HG02759 (cell line): ENCODE results near the gene PSG2.
"Not testable (repeated sequence)": the region's sequence is repeated elsewhere in the genome, so short reads cannot be mapped to it uniquely, and the experiment has no call there.

Experiments
- ATAC-seq: cut with Tn5 transposase; IDR thresholded peaks from one replicate; pipeline ENCODE4 v1.9.1; 2021; ENCODE audit warnings: mild to moderate bottlenecking, moderate library complexity; ENCODE audit not compliant: unreplicated experiment

The PSG2 gene

DNA sequence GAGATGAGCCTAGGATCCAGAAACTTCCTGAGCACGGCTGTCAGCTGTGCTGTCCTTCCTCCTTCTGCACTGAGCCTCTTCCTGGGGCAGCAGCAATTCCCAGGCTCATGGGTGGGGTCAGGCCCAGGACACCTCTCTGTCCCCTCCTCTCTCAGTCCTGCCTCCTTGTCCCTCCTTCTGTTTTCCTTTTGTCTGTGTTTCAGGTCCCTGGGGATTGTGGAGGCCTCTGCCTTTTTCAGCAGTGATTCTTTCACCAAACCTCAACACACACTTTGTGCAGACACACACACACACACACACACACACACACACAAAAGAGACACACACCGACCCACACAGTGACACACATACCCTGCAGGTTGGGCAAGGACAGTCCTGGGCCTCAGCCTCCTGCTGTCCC is at the start of gene PSG2:
Gene PSG2, minus strand, starts transcription at position 101 of the 400 bp plus-strand sequence. CDS start 132 bp downstream, outside the sequence.
- not testable (repeated sequence) for ATAC-seq

DNA sequence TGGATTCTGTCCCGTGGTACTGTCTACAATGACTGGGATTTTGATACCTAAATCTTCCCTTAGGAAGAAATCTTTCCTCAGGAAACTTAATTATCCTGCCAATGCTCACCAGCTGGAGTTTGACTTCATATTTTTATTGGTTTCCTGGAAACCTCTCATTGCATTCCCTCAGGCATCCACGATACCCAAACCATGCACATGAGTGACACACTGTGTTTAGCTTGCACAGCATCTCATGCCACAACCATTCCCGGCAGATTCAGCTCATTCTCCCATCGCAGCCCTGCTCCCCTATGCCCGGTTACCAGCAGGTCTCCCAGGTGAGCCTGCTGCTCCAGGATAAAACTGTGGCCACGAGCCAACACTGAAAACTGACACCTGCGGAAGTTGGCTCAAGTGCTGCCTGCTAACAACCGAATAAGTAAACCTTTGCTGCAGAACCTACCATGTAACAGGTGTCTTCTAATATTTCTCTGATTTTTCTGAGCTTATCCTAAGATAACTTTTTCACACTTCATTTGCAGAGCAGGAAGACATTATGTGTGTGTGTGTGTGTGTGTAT is 48.9 kb upstream of the PSG2 start:
- ATAC-seq = not testable (repeated sequence)

DNA sequence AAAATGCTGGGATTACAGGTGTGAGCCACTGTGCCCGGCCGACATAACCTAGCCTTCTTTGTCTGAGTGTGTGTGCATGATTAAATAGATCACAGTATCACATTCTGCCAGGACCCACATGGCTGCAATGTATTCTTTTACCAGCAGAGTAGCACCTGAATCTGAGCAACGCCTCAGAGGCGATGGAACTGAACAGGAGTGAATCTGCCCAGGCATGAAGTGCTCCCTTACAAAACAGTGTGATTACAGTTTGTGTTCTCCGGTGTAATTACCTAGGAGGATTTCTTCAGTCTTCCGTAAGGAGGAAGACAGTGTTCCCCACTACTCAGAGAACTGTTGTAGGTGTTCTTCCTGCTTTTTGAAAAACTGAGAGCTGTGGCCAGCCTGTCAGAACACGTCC is 46.7 kb upstream of the PSG2 start:
- not testable (repeated sequence) for ATAC-seq

DNA sequence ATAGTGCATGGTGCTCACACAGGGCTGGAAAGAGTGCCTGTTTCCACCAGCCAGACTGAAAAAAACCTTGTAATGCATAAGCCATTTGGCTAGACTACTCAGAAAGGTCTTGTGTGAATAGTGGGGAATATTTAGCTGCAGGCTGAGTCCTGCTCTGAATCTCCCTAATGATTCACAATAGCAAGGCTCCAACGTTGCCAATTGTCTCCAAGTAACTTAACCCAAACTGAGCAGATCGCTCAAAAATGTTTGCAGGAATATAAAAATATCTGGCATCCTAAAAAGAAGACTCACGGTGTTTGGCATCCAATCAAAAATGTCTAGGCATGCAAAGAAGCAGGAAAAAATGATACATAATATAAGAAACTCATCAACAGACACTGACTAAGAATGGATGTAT is 44.8 kb upstream of the PSG2 start:
- ATAC-seq = not testable (repeated sequence)

DNA sequence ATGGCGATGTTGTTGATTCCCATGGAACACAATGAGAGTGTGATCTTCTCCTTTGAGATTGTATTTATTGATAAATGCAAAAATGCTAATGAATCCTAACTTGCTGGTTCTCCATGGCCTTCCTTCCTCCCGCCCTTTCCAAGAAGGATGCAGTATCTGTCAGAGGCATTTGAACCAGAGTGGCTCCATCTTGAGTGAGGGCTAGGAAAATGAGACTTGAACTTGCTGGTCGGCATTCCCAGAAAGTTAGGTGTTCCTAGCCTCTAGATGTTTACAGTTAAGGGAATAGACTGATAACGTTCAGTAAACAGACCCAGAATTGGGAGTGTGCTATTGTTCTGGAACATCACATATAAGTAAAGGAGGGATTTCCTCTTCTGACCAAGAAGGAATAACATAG is 44.2 kb upstream of the PSG2 start:
- no peak for ATAC-seq

DNA sequence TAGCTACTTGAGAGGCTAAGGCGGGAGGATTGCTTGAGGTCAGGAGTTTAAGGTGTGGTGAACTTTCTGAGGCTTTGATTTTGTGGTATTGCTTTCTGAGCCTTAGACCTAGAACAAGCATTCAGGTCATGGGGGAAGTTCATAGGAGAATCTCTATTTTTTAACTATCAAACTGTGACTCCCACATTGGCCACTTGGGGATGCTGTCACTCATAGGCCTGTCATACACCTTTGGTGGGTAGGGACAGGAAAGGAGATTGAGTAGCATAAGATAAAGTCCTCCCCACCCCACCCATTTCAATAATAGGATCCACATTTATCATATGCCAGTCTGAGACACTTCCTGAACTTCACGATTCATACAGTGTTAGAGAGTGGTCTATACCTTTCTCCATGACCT is 41.9 kb upstream of the PSG2 start:
- ATAC-seq = no peak

DNA sequence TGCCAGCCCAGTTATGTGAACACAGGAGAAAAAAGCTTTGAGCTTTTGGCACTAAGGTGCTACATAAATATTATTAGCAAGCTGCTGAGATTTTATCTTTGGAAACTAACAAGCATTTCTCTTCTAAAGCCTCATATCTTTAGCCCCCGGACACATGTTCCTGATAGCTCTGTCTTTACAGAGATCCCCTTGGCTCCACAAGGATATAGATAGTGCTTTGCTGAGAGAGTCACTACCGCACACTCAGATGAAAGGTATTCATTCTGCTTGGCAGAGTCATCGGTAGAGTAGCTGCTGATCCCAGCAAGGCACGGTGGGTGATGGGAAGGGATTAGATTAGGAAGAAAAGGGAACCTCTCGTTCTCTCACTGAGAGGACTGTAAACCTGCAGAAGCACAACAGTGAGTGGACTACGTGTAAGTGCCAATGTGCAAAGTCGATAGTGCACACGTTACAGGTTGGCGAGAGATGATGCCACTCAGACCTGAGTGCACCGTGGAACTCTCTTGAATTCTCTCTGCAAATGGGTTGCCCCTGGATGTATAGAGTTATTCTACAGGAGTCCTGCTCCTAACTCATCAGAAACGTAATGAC is 38.0 kb upstream of the PSG2 start:
- ATAC-seq = not testable (repeated sequence)

DNA sequence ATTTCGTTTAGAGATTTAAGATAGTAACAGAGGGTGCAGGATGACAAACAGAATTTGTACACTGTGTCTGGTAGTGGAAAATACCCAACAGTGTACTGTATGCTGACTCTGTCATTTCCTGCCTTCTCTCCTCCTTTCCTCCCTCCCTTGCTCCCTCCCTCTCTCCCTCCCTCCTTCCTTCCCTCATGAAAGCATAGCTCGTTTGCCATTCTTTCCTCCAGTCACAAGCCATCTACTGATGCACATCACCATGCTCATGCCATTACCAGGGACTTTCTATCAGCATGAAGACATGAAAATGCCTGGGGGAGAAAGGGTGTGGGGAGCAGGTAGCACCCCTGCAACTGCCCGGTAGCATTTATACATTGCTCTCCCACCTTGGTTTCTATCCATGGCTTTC is 37.0 kb upstream of the PSG2 start:
- ATAC-seq = not testable (repeated sequence)

DNA sequence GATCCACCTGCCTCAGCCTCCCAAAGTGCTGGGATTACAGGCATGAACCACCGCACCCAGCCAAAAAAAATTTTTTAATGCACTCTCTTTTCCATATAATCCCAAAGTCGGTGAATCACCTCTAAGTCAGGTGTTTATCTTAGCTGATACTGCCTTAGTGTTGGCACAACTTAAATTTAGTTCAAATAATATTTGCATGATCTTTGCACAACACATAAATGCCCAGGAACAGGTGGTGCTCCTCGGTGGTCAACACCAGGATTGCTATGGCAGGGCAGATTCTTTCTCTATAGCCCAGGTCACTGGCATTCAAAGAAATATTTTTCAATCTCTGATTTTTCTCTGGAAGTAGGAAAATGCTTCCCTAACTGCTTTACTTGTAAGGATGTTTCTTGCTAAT is 33.9 kb upstream of the PSG2 start:
- ATAC-seq = not testable (repeated sequence)

DNA sequence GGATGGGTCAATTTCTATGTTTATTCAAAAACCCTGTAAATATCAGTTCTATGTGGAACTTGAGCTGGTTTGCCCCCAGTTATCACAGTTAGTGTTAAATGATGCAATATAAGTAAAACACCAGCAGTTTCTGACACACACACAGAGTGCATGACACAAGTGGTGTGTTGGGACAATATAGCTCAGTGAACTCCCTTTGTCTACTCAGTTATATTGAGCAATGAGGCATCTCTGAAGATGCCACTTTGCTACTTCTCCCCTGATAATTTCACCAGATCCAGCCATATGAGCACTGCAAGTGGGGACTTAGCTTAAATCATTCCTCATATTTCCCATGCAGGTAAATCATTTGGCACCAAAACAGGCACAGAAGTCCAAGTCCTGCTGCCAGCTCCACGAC is 33.0 kb upstream of the PSG2 start:
- not testable (repeated sequence) for ATAC-seq

DNA sequence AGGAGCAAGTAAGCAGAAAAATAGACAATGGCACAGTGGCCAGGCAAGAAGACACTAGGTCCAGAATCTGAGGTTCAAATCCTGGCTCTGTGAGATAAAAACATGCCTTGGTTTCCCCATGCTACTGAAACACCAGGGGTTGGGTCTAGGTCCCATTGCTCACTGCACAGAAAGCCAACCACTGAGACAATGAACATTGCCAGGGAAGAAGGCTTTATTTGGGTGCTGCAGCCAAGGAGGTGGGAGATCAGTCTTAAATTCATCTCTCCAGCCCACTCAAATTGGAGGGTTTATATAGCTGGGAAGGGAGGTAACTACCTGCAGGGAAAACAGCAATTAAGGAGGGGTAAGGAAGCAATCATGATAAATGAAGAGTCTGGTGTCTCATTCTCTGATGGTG is 32.6 kb upstream of the PSG2 start:
- ATAC-seq = not testable (repeated sequence)

DNA sequence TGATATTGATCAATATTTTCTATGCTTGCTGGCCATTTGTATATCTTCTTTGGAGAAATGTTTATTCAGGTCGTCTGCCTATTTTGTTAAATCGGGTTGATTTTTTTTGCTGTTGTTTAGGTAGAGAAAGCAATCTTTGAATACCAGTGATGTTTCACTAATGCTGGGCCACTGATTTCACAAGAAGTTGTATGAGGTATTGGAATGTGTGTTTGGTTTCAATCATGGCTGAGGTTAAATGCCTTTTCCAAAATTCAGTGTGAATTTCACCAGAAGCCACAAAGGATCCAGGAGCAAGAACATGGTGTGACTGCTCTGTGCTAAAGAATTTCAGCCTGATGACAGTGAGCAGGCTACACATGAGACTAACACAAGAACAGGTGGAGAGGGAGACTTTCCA is 32.1 kb upstream of the PSG2 start:
- not testable (repeated sequence) for ATAC-seq

DNA sequence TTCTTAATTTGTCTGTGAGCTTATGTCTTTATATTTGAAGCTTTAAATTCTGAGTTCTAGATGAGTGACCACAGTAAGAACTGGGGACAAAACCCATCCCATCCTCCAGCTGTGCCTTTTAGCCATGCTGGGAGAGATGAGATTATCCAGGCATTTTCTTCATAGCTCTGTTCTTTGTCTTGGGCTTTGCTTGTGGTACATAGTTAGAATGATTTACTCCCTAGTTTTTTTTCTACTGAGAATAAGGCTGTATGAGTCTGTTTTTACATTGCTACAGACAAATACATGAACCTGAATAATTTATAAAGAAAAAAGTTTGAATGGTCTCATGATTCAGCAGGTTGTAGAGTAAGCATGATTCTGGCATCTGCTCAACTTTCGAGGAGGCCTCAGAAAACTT is 24.9 kb upstream of the PSG2 start:
- not testable (repeated sequence) for ATAC-seq

DNA sequence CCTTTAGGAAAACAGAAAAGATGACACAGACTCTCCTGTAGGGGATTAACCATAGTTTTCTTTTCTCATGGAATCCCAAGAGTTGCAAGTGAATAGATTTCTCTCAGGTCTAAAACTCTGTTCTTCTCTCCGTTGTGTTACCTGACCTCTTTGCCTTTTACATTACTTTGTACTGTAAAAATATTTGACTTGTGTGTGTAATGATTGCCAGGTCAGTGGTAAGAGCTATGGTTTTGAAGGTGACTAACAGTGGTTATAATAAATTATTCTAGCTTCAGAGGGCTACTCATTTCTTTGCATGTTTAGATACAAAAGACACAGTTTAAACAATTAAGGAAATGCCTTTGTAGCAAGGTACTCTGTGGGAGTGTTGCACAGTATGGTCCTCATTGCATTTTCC is 23.0 kb upstream of the PSG2 start:
- no peak for ATAC-seq

DNA sequence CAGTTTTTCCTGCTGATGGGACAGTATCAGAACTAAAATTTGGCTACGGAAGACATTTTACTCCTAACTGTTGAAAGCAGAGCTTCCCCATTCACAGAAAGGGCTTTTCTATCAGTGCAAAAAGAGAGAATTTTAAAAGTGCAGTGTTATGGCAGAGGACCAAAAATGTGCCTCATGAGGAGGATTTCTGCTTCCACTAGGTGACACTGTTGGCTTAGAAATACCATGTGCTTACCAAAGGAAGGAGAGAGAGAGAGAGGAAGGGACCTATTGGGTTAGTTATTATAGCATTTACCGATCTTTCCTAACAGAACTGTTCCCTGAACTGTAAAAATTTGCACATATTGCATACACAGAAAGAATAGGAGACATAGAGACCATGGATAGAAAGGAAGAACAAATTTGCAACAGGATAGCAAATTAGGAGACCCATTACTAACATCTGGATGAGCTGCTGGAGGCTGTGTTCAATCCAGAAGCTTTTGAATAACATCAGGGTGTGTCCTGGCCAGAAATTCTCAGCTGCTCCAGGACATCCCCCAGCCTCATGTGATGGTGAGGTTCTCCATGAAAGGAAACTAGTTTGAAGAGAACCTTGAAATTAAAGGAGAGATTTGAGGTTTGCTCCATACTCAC is 21.8 kb upstream of the PSG2 start:
- ATAC-seq = not testable (repeated sequence)

DNA sequence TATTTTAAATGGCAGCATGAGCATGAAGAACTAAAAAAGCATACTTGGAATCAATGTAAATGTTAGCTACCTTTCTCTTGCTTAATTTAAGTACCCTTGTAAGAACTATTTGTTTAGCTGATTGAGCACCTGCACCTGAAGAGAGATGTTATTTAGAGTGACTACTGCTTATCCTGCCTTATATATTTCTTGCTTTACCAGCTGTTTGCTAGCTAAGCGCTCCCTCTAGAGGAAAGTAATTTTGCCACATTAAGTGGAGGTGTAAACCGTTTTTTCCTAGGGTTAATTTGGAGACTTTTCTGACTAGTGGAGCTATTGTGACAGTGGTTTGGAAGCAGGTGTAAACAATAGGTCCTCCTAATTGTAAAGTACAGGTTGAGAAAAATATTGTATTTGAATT is 19.4 kb upstream of the PSG2 start:
- ATAC-seq = no peak

DNA sequence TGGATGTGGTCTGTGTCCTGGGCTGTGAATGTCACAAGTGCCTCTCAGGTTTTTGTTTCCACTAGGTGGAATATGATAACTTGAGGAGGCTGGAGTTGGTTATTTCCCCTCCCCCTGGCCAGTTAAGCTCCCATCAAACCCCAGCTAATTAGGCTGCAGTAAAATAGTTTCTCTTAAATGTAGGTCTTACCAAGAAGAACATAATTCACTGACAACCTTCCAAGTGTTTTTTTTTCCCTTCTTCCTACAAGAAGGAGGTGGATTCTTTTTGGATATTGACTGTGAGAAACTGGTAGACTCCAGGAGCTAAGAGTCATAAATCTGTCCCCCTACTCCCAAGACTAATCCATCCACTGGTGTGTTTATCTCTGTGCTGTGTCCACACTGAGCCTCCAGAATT is 15.9 kb upstream of the PSG2 start:
- ATAC-seq = not testable (repeated sequence)

DNA sequence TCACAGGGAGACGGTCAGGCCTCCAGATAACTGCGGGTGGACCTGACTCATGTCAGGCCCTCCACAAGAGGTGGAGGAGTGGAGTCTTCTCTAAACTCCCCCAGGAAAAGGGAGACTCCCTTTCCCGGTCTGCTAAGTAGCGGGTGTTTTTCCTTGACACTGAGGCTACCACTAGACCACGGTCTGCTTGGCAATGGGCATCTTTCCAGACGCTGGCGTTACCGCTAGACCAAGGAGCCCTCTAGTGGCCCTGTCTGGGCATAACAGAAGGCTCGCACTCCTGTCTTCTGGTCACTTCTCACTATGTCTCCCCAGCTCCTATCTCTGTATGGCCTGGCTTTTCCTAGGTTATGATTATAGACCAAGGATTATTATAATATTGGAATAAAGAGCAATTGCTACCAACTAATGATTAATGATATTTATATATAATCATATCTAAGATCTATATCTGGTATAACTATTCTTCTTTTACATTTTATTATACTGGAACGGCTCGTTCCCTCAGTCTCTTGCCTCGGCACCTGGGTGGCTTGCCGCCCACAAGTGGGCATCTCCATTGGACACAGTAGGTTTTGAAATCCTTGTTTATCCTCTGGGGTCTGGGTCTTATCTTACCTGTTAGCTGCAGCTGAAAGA is 5.3 kb upstream of the PSG2 start:
- not testable (repeated sequence) for ATAC-seq

DNA sequence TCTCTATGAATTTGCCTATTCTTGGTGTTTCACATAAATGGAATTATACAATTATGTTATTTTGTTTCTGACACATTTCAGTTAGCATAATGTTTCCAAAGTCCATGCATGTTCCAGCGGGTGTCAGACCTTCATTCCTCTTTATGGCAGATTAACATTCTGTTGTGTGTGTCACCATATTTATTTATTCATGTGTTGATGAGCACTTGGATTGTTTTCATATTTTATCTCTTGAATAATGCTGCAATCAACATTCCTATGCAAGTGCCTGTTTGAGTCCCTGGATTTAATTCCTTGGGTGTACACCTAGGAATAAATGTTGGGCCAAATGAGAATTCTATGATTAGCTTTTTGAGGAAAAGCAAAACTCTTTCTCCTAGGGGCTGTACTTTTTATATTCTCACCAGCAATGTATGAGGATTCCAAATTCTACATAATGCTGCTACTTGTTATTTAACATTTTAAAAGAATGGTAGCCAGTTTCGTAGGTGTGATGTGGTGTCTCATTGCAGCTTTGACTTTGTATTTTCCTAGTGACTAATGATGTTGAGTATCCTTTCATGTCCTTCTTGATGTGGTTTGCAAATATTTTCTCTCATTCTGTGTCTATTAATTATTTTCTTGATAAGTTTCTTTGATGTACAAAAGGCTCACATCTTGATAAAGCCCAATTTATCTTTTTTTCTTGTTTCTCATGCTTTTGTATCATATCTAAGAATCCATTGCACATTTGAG is 3.5 kb upstream of the PSG2 start:
- ATAC-seq = not testable (repeated sequence)

DNA sequence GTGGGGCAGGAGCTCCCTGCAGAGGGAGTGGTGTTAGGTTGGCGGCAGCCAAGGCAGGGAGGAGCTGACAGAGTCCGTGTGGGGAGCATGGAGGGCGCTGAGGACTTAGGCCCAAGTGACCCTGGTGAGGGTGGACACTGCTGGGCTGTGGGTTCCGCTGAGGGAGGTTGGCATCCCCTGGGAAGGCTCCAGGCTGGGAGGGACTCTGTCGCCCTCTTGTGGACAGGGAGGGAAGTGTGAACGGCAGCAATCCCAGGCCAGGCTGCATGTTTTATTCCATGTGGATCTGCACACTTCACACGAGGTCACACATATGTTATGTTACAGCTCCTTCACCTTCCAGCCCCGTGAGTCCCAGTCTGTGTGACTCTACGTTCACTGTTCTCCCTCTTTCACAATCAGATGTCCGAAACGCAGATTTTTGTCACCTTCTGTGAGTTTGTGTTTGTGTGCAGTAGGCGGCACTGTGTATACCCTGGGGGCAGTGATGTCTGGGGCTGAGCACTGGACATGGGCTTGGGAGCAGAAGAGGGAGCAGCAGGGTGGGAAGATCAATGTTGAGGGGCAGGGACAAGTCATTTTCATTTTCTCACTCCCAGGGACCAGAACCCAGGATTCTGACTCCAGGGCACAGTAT is 1.8 kb upstream of the PSG2 start:
- not testable (repeated sequence) for ATAC-seq

DNA sequence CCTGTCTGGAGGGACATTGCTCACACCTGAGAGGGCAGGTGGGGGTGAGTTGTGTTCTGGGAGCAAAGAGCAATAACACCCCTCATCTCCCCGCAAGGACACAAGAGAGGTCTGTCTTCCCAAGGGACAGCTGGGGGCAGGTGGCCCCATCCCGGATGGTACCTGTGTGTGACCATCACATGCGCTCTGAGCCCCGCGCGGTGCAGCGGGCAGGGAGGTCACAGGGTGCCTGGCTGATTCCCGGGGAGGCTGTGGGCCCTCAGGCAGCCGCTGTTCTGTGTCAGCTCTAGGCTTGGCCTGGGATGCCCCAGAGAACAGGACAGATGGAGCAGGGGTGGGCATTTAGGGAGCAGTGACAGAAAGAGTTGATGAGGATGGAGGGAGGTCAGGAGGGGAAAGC is 1.2 kb upstream of the PSG2 start:
- not testable (repeated sequence) for ATAC-seq
